Measurements from ENCODE around the gene MAML1.

GRCh38 chr5:179820127-179820482, 87.5 kb downstream of the MAML1 start:
- TF ChIP-seq CTCF (IDR thresholded peaks at IDR 0.05) (no peak), EZH2phosphoT487 (IDR thresholded peaks at IDR 0.05) (no peak)

All from neural progenitor cell (in vitro differentiated cells).